CD4-positive, alpha-beta T cell treated with Interleukin-10 for 1 hour (primary cell): ENCODE data around the gene BYSL.

ENCODE experiments used
- DNase-seq: peaks from one replicate; pipeline ENCODE4 v3.0.0-alpha.2; 2020

The BYSL gene, protein sequence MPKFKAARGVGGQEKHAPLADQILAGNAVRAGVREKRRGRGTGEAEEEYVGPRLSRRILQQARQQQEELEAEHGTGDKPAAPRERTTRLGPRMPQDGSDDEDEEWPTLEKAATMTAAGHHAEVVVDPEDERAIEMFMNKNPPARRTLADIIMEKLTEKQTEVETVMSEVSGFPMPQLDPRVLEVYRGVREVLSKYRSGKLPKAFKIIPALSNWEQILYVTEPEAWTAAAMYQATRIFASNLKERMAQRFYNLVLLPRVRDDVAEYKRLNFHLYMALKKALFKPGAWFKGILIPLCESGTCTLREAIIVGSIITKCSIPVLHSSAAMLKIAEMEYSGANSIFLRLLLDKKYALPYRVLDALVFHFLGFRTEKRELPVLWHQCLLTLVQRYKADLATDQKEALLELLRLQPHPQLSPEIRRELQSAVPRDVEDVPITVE

DNA sequence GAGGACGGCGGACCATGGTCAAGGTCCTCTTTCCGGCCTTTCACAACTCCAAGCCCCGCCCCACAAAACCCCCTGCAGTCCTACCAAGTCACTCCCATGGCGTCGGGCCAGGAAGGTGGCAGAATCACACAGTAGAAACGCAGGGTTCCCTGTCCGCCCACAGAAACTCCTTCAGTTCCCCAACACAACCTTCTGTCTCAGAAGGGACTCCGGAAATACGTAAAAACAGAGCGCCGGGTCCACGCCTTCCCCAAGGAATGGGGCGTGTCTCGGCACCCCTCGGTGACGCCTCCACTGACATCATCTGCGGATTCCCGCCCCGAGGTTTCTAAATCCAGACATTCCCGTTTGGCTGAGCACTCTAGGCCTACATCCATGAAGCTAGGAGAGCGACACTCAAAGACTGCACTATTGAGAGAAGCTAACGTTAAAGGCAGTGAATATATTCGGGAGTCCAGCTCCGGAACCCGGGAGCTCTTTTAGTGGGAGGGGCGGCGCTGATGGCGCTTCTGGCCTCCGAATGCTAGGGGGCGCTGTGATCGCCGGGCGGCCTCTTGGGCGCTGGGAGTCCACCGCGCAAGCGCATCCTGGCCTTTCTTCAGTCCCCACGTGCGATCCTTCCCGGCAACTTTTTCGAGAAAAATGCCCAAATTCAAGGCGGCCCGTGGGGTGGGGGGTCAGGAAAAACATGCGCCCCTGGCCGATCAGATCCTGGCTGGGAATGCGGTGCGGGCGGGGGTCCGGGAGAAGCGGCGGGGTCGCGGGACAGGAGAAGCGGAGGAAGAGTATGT, at the start of gene BYSL, which contains the start of gene MED20:
Gene BYSL, plus strand, starts transcription at position 579 of the 791 bp plus-strand sequence. Its CDS starts 64 bp downstream, at position 643.
Gene MED20, minus strand, starts transcription at position 219 of the 791 bp plus-strand sequence. Its CDS starts 121 bp downstream, at position 98.
- DNase-seq = peak; percentile 96

DNA sequence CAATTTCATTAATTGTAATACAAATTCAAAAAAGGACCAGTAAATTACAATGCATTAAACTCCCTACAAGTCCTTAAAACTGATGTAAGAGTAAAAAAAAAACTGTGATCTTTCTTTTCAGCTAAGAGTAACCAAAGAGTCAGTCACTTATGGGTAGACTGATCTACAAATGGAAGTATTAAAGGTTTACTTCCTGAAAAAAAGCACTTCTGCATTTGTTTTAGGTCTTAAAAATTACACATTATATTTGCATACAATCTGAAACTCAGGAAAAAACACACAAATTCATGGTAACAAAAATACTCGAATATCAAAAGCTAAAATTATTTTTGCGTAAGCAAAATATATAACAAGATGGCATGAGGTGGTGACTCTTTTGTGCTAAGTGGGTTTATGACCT, 49.6 kb upstream of the BYSL start:
- no peak for DNase-seq

DNA sequence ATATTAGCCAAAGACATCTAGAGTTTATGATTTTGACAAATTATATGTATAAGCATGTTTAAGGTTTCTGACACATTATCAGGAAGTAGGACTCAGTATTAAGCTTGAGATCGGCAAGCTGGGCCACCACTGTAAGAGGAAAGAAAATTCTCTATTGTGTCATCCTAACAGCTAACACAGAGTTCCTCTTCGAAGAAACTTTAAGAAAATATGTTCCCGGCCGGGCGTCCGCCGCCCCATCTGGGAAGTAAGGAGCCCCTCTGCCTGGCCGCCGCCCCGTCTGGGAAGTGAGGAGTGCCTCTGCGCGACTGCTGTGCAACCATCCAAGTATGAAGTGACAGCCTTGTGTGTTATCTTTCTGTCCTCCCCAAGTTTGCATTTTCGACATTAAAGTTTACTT, 49.2 kb upstream of the BYSL start:
- no peak for DNase-seq

DNA sequence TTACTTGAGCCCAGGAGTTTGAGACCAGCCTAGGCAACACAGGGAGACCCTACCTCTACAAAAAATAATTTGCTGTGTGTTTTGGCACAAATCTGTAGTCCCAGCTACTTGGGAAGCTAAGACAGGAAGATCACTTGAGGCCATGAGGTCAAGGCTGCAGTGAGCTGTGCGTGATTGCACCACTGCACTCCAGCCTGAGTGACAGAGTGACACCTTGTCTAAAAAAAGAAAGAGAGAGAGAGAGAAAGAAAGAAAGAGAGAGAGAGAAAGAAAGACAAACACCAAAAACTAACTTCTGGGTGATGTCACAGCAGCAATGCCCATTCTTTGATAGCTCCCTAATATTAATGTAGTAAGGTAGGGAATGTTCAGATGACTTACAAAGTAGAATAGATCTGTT, 46.6 kb upstream of the BYSL start:
- DNase-seq = no peak

DNA sequence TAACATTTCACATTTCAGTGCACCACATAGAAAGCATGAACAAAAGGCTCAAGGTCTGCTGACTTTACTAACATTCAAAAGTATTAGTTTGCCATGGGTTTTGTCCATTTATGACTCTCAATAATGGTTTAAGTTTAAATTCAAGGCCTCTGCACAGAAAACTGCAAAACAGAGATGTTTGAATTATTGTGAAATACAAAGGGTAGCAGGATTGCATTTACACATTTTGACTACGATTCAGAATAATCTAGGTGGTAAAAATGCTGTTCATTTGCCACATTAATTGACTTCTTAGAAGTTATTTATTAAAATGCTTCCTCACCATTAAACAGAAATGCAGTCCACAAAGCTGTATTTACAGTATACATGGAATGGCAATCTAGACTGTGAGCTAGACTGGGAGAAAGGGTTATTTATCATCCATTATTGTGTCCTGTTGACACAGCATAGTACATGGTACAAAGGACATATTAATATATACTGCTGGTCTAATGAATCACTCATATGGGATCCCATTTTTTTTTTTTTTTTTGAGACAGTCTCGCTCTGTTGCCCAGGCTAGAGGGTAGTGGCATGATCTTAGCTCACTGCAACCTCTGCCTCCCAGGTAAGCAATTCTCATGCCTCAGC, 44.1 kb upstream of the BYSL start:
- no peak for DNase-seq

DNA sequence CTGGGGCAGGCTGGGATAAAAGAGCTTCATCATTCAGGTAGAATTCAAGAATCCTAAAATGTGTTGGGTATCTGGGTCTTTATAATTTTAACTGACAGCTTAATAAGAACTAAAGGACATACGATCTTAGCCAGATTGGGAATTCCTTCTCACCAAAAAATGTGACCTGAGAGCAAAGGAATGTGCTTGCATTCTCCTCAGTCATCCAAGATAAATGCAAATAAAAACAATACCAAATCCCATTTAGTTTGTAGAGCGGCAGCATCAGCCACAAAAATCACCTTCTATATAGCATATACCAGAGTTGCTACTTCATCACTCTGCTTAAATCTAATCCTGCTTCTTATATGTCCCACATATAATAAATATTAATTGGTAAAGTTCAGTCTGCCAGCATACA, 43.1 kb upstream of the BYSL start:
- no peak for DNase-seq

DNA sequence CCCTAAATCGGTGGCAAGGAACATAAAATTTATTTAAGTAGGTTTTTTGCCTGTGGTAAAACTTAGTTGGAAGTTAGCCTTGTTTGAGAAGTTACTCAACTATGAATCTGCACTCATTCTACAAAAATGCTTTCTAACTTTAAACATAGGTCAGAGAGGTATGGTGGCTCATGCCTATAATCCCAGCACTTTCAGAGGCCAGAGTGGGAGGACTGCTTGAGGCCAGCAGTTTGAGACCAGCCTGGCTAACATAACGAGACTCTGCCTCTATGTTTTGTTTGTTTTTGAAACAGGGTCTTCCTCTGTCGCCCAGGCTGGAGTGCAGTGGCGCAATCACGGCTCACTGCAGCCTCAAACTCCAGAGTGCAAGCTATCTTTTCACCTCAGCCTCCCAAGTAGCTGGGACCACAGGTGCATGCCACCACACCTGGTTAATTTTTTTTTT, 42.3 kb upstream of the BYSL start:
- DNase-seq = no peak

DNA sequence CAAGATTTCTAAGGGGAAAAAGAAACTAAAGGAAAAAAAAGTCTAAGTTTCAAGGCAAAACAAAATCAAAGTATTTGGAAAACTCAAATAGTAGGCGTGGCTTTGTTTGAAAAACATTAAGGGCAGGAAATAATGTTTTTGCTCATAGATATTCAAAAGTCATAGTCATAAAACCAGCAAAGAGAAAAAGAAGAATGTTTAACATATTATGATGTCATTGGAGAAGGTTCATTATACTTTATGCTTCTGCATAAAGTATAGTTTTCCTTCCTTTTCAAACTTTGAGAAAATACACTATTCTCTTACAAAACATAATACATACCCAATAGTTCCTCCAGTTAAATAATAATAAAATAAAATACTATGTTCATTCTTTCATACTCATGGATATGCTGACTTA, 39.8 kb upstream of the BYSL start:
- no peak for DNase-seq

DNA sequence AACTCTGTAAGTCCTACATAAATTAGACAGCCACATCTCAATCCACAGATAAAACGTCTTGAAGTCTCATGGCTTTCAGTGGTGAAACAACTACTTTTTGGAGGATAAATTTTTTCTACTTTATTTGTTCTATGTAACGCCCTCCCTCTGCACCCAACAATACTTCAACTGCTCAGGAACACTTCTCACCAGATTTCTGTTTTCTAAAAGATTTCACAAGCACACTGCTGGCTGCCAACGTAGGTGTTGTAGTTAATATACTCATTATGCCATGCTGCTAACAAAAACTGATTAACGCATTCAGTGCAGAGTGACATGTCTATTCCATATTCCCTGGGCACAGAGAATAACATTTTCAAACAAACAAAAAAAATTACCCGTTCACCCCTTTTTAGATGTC, 36.3 kb upstream of the BYSL start:
- DNase-seq = no peak

DNA sequence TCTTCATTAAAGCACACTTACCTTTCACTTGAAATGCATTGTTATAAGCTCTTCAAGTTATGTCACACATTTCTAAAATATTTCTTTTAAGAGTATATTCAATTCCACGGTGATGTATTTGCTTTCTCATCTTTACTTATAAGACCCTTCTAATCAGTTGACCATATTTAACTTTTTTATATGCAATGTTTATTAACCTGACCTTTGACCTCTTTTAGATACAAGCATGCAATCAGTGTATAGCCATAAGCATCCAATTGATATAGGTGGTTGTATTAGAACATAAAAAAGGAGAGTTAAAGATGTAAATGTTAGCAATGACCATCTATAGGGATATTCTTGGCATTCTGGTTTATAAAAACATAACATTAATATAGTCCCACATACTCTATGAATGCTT, 35.4 kb upstream of the BYSL start:
- DNase-seq = no peak

DNA sequence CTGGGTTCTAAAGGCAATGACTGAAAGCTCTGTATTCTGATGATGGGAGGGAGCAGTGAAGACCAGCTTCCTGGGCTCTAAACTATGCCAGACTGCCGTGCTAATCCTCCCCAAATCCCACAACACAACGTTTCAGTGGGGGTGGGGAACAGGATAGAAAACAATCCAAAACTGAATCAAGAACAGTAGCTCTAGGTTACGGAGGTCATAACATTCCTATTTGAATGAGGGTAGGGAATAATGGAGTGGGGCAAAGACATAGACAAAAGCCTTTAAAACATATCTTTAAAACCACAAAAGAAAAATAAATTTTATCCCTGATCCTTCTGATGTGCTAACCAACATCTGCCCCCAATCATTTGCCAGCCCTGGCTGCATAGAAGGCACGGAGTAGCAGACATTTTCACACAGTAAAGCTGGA, 34.0 kb upstream of the BYSL start:
- no peak for DNase-seq

DNA sequence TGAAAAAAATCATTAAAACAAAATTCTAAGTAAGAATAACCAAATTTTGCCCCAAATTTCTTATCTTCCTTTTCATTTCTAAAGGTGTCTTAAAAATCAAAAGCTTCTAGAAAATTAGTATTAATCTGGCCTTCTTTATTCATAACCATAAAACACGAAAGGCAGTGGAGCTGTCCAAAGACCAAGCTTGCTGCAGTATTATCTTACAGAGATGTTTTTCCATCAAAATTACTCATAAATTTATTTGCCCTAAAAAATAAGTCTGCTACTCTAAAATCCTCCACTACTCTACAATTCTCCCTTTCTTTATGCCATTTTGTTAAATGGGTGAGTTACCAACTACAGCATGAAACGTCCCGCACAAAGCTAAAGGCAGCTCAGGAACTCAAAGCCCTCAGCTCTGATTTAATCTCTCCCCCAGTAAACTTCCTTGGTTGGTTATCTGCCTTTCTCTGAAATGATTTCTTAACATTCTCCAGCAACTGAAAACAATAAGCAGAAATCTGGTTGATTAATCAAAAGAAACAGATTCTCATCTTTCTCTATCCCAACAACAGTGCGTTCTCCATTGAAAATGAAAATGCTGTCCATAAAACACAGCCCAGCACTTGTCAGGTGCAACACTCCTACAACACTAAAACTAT, 28.3 kb upstream of the BYSL start:
- no peak for DNase-seq

DNA sequence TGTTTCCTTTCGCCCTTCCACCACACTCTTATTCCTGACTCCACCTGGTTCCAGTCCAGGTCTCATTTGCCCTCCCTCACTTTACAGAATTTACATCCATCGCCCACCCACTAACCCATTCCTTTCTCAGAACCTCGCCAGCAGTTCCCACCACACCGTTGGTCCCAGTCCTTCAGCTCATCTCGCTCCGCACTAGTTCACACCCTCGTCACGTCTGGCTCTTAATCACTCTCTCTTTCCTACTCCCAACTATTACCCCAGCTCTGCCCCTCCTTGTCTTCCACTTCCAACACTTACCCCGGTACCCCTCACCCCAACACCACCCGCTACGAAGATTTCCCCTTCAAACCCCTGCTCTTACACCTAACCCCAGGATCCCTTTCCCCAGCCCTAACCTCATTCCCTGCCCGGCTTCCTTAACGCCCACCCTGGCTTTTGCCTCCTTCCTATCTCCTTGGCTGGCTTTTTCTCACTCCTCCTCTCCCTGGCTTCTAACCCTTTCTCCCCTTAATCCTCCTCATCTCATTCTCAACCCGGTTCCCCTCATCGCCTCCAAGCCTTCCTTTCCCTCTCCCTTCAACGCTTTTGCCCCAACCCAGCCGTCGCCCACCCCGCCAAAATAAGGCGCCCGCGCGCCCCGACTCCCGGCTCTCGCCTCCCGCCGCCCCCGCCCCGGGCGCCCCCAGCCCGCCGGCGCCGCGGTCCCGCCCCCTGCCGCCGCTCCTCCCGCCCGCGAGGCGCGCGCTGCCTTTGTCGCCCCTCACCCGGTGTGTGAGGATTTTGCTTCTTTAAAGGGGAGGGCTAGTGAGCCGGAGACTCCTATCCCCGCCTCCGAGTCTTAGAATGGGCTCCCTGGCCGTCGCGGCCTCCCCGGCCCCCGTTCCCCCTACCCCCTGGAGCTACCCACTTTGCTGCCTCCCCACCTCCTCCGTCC, 26.7 kb upstream of the BYSL start:
- no peak for DNase-seq

DNA sequence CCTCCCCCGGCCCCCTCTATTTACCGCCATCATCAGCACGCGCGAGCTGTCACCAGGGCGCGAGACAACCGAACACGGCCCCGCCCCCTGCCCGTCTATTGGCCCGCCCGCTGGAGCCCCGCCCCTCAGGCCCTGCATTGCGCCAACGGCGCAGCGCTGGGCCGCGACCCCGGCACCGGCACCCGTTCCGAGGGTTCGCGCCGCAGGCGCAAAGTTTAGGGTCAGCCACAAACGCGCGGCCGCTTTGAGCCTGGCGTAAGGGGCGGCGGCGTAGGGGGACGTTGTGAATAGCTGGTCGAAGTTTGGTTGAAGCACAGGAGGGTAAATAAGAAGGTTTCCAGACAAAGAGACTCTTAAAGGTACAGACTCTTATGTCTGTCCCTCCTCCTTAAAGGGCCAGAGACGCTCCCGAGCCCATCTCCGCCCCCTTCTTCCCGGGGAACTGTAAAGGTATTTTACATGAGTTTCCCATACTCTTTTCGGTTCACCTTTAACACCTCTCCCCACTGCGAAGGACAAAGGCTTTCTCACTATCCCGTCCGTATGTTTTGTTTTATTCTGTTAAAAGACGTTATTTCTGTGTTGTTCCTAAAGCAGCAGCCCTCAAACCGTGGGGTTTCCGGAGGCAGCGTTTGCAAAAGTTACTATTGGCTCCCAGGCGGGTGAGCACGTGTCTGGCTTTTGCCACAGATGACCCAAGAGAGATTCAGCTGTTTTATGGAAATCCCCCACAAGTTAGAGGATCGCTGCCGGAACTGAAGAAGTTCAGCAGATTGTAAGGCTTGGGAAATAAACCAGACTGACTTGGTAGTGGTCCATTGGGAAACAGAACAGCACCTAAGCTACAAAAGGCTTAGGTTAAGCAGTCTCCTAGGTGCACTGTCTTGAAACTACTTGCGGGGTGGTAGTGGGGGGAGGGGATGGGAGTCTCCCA, 25.7 kb upstream of the BYSL start, which contains the start of gene USP49:
Gene USP49, minus strand, starts transcription at position 76 of the 934 bp plus-strand sequence. CDS start 88,392 bp downstream, outside the sequence.
- DNase-seq = peak; percentile 90

DNA sequence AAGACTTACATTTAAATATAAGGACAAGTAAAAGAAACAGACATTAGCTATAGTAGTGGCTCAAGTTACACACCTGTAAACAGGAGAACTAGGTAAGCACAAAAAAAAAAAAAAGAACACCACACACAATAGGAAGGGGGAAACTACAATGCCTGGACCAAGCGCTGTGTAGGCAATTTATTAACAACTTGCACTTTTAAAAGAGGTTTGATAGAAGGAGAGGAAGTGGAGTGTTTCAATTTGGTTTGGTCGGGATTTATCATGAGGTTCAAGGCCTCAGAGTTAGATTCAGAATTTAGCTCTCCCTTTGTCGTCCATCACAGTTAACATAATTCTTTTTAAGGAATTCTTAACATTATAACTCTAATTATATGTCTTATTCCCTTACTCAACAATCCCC, 25.0 kb upstream of the BYSL start:
- no peak for DNase-seq

DNA sequence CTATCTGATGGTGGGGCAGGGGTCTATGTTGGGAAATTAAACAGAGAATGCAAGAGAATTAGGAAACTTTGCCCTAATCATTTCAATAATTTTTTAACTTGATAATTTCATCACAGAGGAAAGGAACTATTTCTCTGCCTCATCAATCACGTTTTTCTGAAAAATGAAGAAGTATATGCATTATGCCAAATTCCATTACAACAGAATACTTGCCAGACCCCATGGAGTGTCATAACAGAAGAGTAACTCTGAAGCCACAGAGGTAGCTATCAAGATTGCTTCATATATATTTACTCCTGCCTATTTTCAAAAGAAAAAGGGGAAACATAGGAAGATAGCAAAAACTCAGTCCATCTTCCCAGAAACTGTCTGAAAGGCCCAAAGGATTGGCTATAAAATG, 20.4 kb upstream of the BYSL start:
- no peak for DNase-seq

DNA sequence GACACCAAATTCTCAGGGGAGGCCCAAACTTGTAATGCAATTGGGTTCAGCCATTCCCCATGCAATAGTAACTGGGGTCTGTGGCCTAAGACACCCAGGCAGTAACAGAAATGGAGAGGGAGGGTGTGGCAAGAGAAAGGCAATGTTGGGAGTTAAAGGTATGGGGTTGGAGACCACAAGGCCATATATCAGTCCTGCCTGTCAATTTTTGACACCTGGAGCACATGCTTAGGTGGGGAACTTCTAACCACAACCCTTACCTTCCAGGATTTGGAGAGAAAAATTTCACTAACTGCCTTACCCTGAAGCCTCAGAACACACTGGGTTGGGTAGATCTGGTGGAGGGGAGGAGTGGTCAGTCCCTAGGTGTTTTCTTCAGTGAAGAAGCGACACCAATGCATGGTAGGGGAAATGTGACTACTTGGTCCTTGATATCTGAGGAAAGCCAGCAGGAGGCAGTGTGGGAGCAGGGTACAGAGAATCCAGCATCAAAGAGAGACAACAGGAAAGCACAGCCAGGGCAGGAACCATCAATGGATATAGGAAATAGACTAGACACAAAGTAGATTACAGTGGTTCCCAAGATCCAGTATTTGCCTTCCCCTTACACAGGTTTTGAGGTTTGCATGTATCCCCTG, 19.3 kb upstream of the BYSL start:
- DNase-seq = peak; percentile 74

DNA sequence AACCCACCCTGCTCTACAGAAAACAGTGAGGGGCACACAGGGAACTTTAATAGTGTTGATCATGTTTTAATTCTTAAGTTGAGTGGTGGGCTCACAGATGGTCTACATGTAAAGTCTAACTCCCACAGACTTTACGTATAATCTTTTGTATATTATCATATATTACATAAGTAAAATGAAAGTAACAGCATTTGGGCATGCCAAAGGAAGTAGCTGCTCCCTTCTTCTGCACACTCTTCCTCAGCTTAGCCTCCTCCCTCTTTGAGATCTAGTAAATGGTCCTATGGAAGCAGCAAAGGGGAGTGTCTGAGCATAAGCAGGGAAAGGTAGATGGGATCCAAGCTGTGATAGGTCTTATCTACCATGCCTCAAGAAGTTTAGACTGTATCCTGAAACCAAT, 11.6 kb upstream of the BYSL start:
- no peak for DNase-seq

DNA sequence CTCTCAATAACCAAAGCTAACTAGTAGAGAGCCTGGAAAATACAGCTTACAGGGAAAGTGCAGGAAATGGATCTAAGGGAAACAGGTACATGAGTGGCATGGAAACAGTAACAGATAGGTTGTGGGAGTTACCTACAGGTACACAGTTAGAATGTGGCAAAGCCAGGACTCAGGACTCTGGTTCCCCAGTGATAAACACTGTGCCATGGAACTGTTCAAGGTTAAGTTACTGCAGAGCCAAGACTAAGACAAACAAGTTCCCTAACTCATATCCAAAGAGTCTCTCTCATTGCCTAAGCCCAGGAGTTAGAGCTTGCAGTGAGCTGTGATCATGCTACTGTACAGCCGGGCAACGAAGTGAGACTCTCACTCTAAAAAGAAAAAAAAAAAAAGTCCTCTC, 7.0 kb upstream of the BYSL start:
- no peak for DNase-seq
